Effector CD4-positive, alpha-beta T cell (primary cell): ENCODE data around the gene CREB5.

Source experiments
- DNase-seq: peaks from one replicate; pipeline ENCODE4 v3.0.0-alpha.2; 2020

CREB5 gene

GRCh38 chr7:28554802-28555471, 142.6 kb downstream of the CREB5 start:
- no peak for DNase-seq

- DNase-seq: no peak
Observed at GRCh38 chr7:28556025-28556424, 143.7 kb downstream of the CREB5 start.

GRCh38 chr7:28556671-28557070, 144.4 kb downstream of the CREB5 start:
- DNase-seq: no peak

- DNase-seq: no peak
Observed at GRCh38 chr7:28558236-28558635, 145.9 kb downstream of the CREB5 start.

- no peak for DNase-seq
Observed at GRCh38 chr7:28560767-28561166, 148.4 kb downstream of the CREB5 start.

- DNase-seq: no peak
Observed at GRCh38 chr7:28564033-28564432, 151.7 kb downstream of the CREB5 start.

GRCh38 chr7:28564755-28565374, 152.5 kb downstream of the CREB5 start:
- DNase-seq: no peak

GRCh38 chr7:28565980-28566379, 153.7 kb downstream of the CREB5 start:
- no peak for DNase-seq

GRCh38 chr7:28570113-28570969, 158.0 kb downstream of the CREB5 start:
- no peak for DNase-seq

GRCh38 chr7:28570970-28571288, 158.6 kb downstream of the CREB5 start:
- DNase-seq: no peak

- no peak for DNase-seq
Observed at GRCh38 chr7:28571405-28571804, 159.1 kb downstream of the CREB5 start.

GRCh38 chr7:28572321-28573058, 160.2 kb downstream of the CREB5 start:
- no peak for DNase-seq

- no peak for DNase-seq
Observed at GRCh38 chr7:28573059-28573553, 160.8 kb downstream of the CREB5 start.

- DNase-seq: no peak
Observed at GRCh38 chr7:28573651-28574301, 161.5 kb downstream of the CREB5 start.

GRCh38 chr7:28575241-28575643, 162.9 kb downstream of the CREB5 start:
- no peak for DNase-seq

GRCh38 chr7:28576656-28577055, 164.3 kb downstream of the CREB5 start:
- DNase-seq: no peak

- no peak for DNase-seq
Observed at GRCh38 chr7:28579571-28579970, 167.3 kb downstream of the CREB5 start.

GRCh38 chr7:28580665-28581064, 168.3 kb downstream of the CREB5 start:
- no peak for DNase-seq

- no peak for DNase-seq
Observed at GRCh38 chr7:28581351-28581750, 169.0 kb downstream of the CREB5 start.

- DNase-seq: no peak
Observed at GRCh38 chr7:28582226-28582625, 169.9 kb downstream of the CREB5 start.

GRCh38 chr7:28584235-28584634, 171.9 kb downstream of the CREB5 start:
- no peak for DNase-seq

- no peak for DNase-seq
Observed at GRCh38 chr7:28586736-28587135, 174.4 kb downstream of the CREB5 start.

- DNase-seq: no peak
Observed at GRCh38 chr7:28587211-28587610, 174.9 kb downstream of the CREB5 start.
